NCI-H1694 treated with DMSO at 0.1 percent for 48 hours (cell line): ENCODE measurements around the gene UBE4B.
"Not testable (repeated sequence)": the region's sequence is repeated elsewhere in the genome, so short reads cannot be mapped to it uniquely, and the experiment has no call there.

ENCODE experiments used
- DNase-seq: peaks from one replicate; lab custom pipeline; 2025; lab: John Stamatoyannopoulos, UW

UBE4B gene

GRCh38 chr1:10177876-10178275, 145.1 kb downstream of the UBE4B start:
- no peak for DNase-seq

- no peak for DNase-seq
Observed at GRCh38 chr1:10178597-10179405, 146.0 kb downstream of the UBE4B start.

- no peak for DNase-seq
Observed at GRCh38 chr1:10179406-10180091, 146.8 kb downstream of the UBE4B start.

DNA sequence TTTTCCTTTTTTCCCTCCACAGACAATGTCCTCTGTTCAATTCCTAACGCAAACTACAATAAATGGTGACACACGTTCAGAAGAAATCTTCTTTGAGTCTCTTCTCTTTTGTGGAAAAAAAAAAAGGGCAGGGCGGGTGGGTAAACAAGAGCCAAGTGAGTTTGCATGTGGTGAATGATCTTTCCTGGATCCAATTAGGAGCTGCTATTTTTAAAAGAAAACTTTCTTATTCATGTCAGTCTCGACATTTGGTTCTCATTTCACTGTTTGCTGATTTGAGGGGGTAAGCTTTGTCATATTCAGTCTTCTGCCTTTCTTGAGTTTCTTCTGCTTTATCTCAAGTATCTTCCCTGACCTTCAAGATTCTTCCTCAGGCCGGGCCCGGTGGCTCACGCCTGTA, 148.4 kb downstream of the UBE4B start:
- DNase-seq, result no peak

DNA sequence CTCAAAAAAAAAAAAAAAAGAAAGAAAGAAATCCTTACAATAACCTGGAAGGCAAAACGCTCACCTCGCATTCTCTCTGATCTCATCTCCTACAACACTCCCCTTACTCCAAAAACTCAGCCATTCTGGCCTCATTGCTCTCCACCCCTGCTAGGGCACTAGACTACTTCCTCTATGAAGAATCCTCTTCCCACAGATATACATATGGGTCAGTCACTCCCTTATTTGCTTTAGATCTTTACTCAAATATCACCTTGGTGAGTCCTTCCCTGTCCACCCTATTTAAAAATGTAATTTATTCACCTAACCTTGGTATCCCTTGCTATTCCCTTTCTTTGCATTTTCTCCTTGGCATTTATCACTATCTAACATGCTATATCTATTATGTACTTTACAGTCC, 153.0 kb downstream of the UBE4B start:
- DNase-seq, result no peak

DNA sequence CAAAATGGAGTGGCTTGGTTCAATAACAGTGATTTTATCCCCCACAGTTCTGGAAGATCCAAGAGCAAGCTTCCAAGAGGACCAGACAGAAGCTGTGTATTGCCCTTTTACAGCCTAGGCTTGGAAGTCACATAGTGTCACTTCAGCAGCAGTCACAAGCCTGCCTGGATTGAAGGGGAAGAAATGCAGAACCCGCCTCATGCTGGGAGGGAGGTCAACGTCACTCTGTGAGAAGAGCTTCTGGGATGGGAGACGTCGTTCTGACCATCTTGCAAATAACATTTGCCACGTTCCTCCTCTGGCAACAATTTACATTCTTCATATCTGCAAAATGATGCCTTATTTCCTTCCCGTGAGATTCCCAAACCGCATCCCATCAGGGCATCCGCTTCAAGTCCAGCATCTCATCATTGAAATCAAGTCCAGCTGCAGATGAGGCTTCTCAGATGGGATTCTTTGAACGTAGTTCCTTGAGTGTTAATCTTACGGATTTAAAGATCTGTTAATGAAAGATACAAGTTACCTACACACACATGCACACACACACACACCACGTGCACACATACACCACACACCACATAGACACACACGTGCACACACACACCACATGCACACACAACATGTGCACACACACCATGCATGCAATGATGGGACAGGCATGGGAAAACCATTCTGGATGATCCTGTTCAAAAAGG, 153.7 kb downstream of the UBE4B start:
- DNase-seq, result no peak

GRCh38 chr1:10187026-10187334, 154.2 kb downstream of the UBE4B start:
- DNase-seq, result no peak

DNA sequence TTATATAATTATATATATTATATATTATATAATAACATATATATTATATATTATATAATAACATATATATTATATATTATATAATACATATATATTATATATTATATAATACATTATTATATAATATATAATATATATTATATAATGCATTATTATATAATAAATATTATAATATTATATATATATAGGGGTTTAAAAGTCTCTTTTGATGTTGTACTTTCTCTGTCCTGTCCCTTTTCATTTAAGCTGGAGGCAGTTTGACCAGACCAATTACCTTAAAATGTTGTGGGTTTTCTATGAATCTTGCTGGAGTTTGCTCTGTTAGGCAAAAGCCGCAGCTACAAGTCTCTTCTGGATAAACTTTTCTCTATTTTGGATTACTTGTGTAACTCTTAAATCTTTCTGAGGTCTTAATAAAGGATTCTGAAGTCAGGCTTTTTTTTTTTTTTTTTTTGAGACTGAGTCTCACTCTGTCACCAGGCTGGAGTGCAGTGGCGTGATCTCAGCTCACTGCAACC, 155.4 kb downstream of the UBE4B start:
- DNase-seq, result no peak

- DNase-seq, result no peak
Observed at GRCh38 chr1:10189659-10190058, 156.9 kb downstream of the UBE4B start.

DNA sequence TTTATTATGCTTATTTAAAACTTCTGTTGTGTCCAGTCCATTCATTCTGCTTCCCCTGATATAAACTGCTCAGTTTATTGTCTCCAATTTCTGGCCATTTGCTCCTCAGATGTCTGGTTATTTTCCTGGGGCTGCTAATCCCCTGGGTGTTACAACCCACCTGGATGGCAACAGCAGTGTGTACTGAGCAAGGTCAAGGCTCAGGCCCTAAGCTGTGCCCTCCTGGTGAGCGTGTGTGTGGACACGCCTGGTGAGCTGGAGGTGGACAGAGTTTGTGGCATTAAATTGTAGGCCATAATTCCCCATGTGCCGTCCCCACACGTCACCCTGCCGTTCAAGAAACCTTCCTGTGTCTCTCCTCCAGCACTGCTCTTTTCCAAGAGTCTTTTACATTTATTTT, 159.5 kb downstream of the UBE4B start:
- DNase-seq, result no peak

GRCh38 chr1:10193288-10193687, 160.5 kb downstream of the UBE4B start:
- no peak for DNase-seq

GRCh38 chr1:10195570-10195969, 162.8 kb downstream of the UBE4B start:
- DNase-seq, result no peak

GRCh38 chr1:10196976-10197375, 164.2 kb downstream of the UBE4B start:
- DNase-seq, result no peak

DNA sequence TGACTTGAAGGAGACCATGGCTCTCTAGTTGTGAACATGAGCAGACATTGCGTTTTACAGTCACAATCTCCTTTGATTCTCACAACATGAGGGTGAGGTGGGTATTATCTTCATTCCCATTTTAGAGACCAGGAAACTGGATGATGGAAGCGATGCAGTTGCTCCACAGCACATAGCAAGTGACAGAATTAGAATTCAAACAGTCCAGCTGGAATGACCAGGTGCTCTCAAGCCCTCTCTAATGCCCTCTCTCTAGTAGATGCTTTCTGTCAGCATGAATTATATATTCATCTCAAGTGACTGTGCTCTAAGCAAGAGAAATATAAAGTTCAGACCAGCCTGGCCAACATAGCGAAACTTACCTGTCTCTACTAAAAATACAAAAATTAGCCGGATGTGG, 167.9 kb downstream of the UBE4B start:
- no peak for DNase-seq

GRCh38 chr1:10204003-10204642, 171.4 kb downstream of the UBE4B start:
- DNase-seq, result no peak

DNA sequence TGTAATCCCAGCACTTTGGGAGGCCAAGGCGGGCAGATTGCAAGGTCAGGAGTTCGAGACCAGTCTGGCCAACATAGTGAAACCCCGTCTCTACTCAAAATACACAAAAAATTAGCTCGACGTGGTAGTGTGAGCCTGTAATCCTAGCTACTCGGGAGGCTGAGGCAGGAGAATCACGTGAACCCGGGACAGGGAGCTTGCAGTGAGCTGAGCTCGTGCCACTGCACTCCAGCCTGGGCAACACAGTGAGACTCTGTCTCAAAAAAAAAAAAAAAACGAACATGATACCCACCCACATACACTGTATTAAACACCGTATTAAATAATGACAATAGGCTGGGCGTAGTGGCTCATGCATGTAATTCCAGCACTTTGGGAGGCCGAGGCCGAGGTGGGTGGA, 172.4 kb downstream of the UBE4B start:
- not testable (repeated sequence) for DNase-seq

GRCh38 chr1:10207810-10208209, 175.1 kb downstream of the UBE4B start:
- DNase-seq, result no peak

GRCh38 chr1:10208537-10208936, 175.8 kb downstream of the UBE4B start:
- DNase-seq, result no peak

DNA sequence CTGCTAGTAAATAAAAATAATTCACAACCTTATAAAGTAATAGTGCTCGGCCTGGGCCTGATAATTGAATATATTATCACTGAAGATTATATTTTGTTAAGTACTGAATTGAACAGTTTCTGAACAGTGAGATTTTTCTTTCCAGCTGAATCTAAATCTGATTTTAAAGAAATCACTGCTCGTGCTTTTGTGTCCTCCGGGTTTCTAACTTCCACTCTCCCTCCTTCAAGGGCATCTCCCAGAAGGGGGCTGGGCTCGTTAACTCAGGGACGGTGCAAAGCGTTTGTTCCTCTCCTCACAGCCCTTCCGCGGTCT, 176.8 kb downstream of the UBE4B start:
- DNase-seq, result no peak

- DNase-seq, result peak; percentile 75
Observed at GRCh38 chr1:10209905-10210810, 177.4 kb downstream of the UBE4B start, which contains the start of gene KIF1B. Gene KIF1B, plus strand, starts transcription at chr1:10210570. Its CDS starts 21,759 bp downstream, at chr1:10232329.
